ENCODE measurements around the gene CT45A9.

DNA sequence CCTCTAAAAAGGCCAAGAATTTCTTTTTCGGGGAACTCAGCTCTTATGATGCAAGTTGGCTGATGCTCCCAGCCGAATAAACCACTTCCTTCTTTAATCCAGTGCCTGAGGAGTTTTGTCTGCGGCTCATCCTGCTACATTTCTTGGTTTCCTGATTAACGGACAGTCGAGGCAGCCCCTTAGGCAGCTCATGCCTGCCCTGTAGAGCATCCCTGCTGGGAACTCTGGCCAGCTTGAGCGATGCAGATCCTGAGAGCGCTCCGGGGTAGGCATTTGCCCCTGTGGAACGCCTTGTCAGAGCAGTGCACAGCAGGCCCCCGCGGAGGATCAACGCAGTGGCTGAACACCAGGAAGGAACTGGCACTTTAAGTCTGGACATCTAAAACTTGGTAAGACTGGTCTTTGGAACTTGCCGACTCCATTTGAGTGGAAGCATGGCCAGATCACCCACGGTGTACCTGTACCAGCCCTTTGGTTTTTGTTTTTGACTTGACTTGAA is 18.5 kb upstream of the CT45A9 start:
- TF ChIP-seq POLR2A (IDR thresholded peaks at IDR 0.05) (no peak), POLR2AphosphoS5 (IDR thresholded peaks at IDR 0.05) (no peak)
- TF ChIP-seq, protein P1, sequence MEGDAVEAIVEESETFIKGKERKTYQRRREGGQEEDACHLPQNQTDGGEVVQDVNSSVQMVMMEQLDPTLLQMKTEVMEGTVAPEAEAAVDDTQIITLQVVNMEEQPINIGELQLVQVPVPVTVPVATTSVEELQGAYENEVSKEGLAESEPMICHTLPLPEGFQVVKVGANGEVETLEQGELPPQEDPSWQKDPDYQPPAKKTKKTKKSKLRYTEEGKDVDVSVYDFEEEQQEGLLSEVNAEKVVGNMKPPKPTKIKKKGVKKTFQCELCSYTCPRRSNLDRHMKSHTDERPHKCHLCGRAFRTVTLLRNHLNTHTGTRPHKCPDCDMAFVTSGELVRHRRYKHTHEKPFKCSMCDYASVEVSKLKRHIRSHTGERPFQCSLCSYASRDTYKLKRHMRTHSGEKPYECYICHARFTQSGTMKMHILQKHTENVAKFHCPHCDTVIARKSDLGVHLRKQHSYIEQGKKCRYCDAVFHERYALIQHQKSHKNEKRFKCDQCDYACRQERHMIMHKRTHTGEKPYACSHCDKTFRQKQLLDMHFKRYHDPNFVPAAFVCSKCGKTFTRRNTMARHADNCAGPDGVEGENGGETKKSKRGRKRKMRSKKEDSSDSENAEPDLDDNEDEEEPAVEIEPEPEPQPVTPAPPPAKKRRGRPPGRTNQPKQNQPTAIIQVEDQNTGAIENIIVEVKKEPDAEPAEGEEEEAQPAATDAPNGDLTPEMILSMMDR (IDR thresholded peaks at IDR 0.05) = no peak

All from prostate gland (tissue), 2 donors.